Astrocyte (in vitro differentiated cells and primary cell): ENCODE results near the gene ZSCAN25.

ENCODE experiments used
- EZH2 ChIP-seq: IDR thresholded peaks from 2 replicates; pipeline ENCODE4 v1.6.1; 2012; ENCODE audit warnings: mild to moderate bottlenecking, low read length, inconsistent platforms; ENCODE audit not compliant: insufficient read depth
- TF ChIP-seq, protein P1 (sequence below): IDR thresholded peaks from 2 replicates; pipeline ENCODE4 v1.5.1; 2011; ENCODE audit warnings: low read depth, mild to moderate bottlenecking, inconsistent platforms, low read length, moderate library complexity; ENCODE audit not compliant: insufficient read depth

DNA sequence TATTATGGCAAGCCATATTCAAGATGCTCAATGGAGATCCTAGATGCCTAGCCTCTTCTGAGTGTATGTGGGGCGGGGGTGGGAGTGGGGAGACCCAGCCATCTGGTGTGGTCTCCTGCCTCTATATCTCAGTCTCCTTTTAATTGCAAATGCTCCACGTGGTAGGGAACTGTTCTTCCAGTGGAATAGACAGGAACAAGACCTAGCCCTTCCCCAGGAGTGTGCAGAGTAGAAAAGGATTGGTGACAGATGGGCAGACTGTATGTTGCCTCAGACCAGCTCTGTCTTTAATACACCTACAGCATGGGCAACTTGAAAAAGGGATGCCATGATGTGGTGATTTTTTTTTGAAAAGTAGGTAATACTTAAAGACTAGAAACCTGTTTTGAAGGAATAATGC lies 50.4 kb downstream of the ZSCAN25 start:
- TF ChIP-seq, protein P1, sequence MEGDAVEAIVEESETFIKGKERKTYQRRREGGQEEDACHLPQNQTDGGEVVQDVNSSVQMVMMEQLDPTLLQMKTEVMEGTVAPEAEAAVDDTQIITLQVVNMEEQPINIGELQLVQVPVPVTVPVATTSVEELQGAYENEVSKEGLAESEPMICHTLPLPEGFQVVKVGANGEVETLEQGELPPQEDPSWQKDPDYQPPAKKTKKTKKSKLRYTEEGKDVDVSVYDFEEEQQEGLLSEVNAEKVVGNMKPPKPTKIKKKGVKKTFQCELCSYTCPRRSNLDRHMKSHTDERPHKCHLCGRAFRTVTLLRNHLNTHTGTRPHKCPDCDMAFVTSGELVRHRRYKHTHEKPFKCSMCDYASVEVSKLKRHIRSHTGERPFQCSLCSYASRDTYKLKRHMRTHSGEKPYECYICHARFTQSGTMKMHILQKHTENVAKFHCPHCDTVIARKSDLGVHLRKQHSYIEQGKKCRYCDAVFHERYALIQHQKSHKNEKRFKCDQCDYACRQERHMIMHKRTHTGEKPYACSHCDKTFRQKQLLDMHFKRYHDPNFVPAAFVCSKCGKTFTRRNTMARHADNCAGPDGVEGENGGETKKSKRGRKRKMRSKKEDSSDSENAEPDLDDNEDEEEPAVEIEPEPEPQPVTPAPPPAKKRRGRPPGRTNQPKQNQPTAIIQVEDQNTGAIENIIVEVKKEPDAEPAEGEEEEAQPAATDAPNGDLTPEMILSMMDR, result no peak
- TF ChIP-seq EZH2, result no peak
